ENCODE data around the gene HLA-G.

- TF ChIP-seq, protein P1, sequence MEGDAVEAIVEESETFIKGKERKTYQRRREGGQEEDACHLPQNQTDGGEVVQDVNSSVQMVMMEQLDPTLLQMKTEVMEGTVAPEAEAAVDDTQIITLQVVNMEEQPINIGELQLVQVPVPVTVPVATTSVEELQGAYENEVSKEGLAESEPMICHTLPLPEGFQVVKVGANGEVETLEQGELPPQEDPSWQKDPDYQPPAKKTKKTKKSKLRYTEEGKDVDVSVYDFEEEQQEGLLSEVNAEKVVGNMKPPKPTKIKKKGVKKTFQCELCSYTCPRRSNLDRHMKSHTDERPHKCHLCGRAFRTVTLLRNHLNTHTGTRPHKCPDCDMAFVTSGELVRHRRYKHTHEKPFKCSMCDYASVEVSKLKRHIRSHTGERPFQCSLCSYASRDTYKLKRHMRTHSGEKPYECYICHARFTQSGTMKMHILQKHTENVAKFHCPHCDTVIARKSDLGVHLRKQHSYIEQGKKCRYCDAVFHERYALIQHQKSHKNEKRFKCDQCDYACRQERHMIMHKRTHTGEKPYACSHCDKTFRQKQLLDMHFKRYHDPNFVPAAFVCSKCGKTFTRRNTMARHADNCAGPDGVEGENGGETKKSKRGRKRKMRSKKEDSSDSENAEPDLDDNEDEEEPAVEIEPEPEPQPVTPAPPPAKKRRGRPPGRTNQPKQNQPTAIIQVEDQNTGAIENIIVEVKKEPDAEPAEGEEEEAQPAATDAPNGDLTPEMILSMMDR (IDR thresholded peaks at IDR 0.05), result peak; percentile 70 to 96 (median 91)
- TF ChIP-seq POLR2A (IDR thresholded peaks at IDR 0.05), result no peak
These were observed 20.4 kb downstream of the HLA-G start for GRCh38 chr6:29847871-29848630.

Data from thyroid gland (tissue), 4 donors.